Tibial nerve (tissue), 3 donors: Measurements from ENCODE around the gene KCP.

ENCODE experiments used
- EP300 ChIP-seq, 2 donors: sonication (generic); formaldehyde crosslinking; IDR thresholded peaks; one replicate each; pipeline ENCODE4 v1.6.1; 2017; ENCODE audit warnings: antibody characterized with exemption in 2 of 2, mild to moderate bottlenecking in 1 of 2
- POLR2A ChIP-seq, 2 donors: fragments of 450-650 bp; IDR thresholded peaks; one replicate each; pipeline ENCODE4 v1.6.1; 2017; ENCODE audit warnings: antibody characterized with exemption in 2 of 2, mild to moderate bottlenecking in 2 of 2, moderate library complexity in 2 of 2

- TF ChIP-seq POLR2A (IDR thresholded peaks at IDR 0.05) (no peak), EP300 (IDR thresholded peaks at IDR 0.05) (no peak)
These were observed 23.9 kb downstream of the KCP start for GRCh38 chr7:128886391-128887168.
